GM19025 (cell line): ENCODE measurements around the gene MEF2A.
"Not testable (repeated sequence)": the region's sequence is repeated elsewhere in the genome, so short reads cannot be mapped to it uniquely, and the experiment has no call there.

ENCODE experiments used
- ATAC-seq: cut with Tn5 transposase; IDR thresholded peaks from one replicate; pipeline ENCODE4 v1.9.1; 2021; ENCODE audit warnings: mild to moderate bottlenecking, low read depth, moderate library complexity; ENCODE audit not compliant: unreplicated experiment

The MEF2A gene

DNA sequence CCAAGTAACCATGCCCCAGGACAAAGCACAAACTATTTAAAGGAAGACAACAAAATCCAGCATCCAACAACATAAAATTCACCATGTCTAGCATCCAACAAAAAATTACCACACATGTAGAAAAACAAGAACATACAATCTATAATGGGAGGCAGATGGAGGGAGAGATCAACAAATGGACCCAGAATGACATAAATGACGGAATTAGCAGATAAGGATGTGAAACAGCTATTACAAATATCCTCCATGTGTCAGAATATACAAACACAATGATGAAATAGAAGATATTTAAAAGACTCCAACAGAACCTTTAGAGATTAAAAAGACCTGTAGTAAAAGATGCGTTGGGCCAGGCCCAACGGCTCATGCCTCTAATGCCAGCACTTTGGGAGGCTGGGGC is 156.6 kb downstream of the MEF2A start:
- no peak for ATAC-seq

DNA sequence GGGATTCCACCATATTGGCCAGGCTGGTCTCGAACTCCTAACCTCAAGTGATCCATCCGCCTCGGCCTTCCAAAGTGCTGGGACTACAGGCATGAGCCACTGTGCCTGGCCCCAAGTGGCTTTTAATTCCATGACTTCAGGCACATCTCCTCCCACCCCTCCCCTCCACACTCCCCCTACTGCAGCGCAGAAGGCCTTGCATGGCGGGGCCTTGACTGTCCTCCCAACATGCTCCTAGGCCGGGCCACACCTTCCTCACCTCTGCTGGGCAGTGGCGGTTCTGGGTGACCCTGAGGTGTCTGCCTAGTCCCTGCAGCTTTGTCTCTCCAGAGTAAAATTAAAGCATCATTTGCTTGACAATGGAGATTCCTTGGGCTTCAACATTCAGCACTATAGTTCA is 160.5 kb downstream of the MEF2A start:
- no peak for ATAC-seq

DNA sequence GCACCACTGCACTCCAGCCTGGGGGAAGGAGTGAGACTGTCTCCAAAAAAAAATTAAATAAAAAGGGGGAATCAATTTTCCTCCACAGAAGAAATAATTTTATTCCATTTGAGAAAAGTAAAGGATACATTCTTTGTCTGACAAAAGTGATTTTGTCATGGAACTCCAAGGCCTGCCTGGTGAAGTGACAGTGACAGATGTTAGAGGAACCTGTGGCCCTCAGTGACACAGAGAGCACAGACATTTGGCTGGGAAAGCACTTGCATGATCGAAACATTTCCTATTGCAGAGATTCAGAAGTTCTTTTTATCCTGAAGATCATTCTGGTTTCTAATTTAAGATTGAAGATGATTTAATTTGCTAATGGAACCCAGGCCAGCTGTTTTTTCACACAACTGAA is 161.5 kb downstream of the MEF2A start:
- no peak for ATAC-seq

DNA sequence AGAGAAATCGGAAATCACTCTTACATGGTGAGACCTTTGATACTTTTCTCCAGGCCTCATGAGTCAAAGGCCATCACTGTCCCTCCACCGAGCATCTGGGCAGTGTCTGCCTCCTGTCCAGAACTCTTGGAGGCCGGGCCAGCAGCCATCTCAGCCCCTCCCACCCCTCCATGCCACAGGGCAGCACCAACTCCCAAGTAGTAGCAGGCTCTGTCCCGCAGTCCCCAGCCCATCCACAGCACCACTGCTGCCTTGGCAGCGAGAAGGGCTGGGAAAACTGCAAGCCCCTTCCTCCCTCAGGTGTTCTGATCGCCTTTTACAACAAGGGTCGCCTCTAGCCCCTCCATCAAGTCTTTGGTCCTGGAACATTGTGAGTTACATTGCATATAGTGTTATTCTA is 161.9 kb downstream of the MEF2A start:
- no peak for ATAC-seq

DNA sequence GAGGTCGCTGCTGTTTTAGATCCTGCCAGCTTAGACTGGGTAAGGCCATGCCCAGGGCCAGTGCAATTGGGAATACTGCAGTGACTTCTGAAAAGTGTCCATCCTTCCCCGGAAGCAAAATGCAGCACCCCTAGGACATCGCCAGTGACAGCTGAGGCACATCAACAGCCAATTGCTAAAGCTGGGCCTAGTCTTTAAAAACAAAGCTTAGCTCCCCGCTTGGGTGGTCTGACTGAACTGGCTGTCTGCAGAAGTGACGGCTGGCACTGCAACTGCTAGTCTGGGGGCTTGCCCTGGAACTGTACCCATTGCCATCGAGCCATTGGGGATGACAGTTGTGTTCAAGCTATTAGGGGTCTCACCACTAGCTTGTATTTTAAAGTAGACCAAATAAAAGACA is 163.1 kb downstream of the MEF2A start:
- ATAC-seq: no peak

DNA sequence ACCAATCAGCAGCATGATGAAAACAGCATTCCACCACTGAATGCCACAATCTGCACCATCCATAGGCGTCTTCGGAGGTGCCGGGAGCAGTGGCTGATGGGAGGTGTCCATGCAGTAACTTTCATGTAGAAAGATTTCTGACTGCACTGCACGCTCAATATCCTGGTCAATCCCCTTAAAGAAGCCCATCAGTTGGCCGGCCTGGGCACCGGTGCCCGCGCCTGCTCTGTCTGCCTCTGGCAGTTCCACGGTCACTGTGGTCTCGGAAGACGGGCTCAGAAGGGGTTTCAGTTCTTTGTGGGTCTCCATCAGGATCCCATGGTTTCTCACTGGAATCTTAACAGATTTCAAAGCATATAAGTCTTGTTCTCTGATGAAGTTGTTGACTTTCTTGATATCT is 163.5 kb downstream of the MEF2A start:
- ATAC-seq: no peak

DNA sequence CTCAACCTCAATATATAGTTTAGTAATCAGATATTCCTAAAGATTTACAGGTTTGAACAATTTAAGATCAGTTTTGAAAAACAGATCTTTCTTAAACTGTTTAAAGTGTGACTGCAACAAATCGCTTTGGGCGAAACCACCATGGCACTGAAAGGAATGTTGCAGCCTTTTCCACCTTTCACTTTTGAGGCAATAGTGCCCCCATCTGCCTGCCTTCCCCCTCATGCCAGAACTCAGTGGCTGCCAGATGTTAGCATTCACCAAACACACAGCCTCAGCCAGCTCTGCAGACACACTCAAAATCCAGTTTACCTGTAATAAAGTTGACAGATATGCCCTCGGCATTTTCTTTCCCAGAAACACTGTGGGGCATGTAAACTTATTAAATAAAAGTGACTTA is 164.1 kb downstream of the MEF2A start:
- no peak for ATAC-seq

DNA sequence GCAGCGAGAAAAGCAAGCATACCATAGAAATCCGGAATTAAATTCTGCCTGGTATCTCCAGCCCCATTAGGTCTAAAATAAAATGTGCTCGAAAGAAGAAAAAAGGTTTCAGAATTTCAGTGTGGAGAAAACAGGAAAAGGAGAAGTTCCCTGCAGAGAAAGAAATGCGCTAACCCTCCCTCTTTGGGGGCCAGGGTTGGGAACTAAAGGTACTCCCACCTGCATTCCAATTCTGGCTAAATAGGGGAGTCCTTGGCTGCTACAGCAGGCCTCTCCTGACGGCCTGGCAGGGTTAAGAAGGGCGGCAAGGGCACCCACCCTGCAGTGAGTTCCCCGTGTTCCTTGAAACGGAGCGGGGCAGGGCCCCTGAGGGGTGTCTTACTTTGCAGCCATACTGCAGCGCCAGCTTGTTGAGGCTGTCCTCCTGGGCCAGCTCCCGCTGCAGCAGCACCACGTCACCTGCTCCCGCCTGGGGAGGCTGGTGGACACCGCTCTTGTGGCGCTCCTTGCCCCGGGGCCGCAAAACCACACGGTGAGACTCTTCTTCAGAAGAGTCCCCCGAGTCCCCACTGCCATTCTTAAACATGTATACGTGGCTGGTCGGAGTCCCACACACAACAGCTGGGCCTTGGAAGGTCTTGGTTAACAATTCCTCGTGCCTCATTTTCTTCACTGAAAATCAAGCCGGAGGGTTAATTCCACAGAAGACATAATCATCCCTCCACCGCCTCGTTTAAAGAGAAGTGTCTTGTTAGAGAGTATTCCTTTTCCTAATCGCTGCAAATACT is 165.7 kb downstream of the MEF2A start:
- ATAC-seq: no peak

DNA sequence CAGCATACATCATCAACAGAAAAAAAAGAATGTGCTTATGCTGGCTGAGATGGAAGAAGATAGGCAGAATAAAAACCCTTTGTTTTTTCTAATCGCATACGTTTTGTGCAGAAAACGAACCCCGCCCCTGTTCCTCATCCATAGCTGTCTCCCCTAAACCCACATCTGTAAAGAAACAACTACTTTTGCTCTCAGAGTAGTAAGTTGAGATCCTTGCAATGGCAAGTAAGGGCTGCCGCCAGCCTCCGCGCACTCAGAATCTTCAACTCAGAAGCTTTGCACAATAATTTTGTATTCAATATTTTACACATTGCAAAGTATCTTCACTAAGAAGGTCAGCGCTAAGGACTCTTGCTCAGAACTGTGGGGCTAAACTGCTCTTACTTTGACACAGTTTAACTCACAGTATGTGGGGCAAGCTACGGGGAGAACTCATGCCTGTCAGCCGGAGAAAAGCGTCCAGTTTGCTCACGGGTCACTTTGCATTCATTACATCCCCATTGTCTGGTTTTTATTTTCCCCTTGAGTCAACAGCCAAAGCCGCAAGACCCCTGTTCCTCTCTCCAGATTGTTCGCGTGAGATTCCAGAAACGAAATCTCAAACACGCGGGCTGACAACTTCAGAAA is 166.5 kb downstream of the MEF2A start:
- ATAC-seq: no peak

DNA sequence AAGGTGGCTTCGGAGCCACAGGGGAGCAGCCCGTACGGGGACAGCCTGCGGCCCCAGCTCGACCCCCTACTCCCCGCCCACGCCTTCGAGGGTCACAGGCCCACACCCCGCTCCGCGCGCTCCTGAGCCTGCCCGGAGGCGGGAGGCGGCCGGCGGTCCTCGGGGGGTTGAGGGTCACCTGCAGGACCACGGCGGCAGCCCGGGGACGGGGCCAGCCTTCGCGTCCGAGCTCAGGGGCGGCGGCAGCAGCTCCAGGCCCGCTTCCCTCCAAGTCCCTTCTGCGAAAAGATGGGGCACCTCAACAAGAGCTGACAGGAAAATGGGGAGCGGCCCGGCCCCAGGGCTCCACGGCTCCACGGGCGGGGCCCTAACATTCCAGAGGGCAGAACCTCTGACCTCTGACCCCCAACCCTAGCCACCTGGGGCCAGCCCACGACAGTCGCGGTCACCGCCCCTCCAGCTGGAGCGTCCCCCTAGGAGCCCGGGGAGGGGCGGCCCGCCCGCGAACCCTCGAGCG is 167.0 kb downstream of the MEF2A start:
- peak; percentile 24 for ATAC-seq

DNA sequence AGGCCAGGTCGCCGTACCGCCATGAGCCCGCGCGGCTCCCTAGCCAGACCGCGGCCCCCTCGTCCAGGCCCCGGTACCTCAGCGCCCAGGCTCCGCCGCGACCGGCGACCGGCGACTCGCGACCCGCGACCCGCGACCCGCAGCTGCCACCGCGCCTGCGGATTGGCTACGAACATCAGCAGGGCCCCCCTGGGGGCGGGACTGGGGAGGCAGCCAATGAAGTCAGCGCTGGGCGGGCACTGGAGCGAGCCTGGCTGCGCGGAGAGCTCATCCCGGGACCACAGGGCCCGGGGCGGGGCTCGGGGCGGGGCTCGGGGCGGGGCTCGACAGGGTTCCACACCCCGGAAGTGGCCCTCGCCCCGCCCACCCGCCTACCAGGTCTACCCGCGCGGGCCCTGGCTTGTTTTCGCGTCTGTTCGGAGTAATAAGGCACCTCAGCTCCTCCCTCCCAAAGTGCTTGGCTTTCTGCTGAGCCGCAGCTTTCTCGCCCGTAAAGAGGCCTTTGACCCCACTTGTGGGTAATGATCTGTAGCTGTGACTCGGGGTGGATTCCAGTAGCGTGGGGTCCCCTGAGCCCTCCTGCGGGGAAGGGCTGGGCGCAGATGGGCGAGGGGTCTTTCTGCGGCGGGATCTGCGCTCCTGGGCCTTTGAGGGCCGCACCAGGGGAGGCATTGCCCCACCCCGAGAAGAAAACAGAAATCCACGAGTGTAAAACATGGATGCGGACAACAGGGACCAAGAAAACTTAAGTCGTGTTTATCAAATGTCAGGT is 167.7 kb downstream of the MEF2A start, which contains the start of gene LYSMD4:
Gene LYSMD4 (minus strand): TSS at position 170 of the 772 bp plus-strand sequence. CDS start 1,438 bp downstream, outside the sequence.
- peak; percentile 100 for ATAC-seq

DNA sequence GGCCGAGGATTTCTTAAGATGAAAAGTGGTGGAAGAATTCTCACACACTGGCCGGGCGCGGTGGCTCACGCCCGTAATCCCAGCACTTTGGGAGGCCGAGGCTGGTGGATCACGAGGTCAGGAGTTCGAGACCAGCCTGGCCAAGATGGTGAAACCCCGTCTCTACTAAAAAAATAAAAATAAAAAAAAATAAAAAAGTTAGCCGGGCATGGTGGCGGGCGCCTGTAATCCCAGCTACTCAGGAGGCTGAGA is 168.2 kb downstream of the MEF2A start:
- not testable (repeated sequence) for ATAC-seq

DNA sequence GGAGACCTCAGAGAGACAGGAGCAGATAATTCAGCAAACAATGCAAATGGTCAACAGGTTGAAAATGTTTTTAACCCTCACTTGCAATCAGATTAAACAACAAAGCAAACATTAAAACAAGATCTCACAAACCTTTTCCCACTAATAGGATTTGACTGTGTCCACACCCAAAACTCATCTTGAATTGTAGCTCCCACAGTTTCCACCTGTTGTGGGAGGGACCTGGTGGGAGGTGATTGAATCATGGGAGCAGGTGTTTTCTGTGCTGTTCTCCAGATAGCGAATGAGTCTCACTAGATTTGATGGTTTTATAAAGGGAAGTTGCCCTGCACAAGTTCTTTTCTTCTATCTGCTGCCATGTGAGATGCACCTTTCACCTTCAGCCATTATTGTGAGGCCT is 168.8 kb downstream of the MEF2A start:
- ATAC-seq: no peak

DNA sequence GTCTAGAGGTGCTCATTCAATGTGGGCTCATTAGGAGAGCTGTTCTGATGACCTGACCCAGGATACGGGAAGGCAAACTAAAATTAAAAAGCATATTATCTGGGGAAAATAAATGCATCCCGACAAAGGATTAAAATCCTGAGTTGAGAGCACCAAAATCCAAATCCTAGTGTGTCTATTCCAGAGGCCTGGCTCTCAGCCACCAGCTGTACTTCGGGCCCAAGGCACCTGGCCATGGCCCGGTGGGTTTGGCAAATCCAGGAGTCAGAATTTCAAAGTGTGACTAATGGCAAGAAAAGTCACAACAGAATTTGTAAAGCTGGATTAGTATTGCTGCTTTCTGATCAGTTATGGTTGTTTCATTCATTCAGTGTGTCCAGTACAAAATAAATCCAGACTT is 170.1 kb downstream of the MEF2A start:
- ATAC-seq: no peak

DNA sequence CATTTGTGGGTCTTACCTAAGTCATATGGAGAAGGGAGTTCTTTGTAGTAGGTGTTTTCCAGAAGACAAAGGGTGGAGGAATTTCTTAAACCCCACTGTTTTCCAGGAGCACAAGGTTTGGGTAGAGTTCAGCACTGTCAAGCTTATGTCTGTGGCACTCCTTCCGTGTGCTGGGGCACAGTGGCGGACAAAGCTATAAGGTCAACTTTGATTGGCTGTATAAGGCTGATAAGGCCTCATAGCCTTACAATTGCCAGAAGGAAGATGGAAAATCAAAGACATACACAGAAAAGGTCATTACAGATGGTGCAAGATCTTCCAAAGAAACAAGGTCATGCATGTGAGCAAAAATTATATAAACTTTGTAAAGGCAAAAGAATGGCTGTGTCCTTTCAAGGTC is 170.9 kb downstream of the MEF2A start:
- ATAC-seq: no peak

DNA sequence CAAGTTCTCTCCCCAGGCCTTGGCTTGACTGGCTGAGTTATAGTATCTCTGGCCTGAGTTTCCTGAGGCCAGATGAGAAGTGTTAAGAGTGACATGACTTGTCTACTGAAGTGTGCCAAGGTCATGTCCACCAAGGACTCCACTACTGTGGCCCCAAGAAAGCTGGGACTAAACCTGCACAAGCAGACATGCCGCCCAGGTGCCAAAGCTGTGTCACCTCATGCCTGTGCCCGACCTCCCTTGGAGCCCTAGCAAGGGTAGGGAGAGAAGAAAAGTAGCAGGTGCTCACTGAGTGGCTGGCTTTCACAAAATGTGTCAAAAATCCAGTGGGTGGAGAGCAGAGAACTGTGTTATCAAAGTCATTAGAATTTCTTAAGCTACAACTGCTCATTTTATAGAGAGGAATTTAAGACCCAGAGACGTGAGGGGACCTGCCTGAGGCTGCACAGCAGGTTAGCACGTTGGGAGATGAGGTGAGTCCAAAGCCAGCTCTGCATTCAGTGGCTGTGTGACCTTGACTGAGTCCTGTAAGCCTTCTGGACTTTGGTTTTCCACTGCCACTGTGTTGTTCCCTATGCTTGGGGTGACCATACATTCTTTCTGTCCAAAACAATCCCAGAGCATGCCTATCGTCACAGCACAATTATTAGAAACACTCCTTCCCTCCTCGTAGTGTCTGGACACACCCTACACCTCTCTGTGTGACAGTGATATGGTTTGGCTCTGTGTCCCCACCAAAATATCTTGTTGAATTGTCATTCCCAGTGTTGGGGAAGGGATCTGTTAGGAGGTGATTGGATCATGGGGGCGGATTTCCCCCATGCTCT is 172.4 kb downstream of the MEF2A start:
- no peak for ATAC-seq

DNA sequence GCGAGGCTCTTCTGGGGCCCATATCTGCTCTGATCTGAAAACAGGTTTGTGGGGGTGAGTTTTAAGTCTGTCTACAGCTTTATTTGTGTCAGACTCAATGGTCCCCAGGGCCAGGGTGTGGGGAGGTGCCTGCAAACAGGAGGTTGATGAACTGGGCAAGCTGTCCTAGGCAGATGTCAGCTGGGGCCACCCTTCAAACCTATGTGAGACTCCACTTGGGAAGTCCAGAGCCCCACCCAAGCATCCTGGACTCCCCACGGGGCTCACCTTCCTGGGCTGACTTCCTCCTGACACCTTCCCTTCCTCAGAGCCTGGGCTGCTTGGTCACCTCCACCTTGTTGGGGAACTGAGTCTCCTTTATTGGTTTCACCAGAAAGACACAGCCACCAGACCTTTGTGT is 176.1 kb downstream of the MEF2A start:
- ATAC-seq: no peak

DNA sequence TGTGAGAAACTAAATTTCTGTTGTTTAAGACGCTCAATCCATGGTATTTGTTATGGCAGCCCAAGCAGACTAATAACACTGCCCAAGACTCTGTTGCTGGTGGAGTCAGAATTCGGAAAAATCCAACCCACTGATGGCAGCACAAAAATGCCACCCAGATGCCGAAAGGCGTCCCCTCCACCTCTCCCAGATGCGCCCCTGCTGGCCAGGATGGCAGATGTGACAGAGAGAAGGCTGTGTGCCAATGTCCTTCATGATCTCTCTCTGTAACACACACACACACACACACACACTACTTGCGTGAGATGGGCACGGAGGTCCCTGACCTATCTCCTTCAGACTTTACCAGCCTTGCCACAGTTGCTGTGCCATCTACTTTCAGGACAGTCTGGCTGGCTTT is 178.4 kb downstream of the MEF2A start:
- no peak for ATAC-seq

DNA sequence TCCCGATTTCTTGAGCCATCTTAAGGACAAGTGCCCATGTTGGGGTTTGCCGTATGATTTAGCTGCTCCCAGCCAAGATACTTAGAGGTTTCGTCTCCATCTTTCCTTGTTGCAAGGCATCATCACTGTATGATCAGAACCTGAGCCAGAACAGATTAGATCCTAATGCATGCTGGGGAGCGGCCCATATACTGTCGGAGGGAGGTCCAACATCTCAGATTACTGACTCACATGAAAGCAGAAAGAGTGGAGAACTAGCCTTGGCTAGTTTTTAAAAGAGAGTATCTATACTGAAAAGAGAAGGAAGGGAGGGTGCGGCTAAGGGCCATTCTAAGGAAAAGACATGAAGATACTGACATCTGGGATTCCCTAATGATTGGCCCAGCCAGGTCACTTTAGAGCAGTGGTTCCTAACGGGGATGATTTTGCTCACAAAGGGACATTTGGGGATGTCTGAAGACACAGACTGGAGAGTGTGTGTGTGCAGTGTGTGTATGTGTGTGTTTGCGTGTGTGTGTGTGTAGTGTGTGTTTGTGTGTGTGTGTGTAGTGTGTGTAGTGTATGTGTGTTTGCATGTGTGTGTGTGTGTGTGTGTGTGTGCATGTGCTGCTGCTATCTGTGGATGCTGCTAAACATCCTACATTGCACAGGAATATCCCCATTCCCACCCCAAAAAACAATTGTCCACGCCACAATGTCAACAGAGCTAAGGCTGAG is 179.7 kb downstream of the MEF2A start:
- no peak for ATAC-seq

DNA sequence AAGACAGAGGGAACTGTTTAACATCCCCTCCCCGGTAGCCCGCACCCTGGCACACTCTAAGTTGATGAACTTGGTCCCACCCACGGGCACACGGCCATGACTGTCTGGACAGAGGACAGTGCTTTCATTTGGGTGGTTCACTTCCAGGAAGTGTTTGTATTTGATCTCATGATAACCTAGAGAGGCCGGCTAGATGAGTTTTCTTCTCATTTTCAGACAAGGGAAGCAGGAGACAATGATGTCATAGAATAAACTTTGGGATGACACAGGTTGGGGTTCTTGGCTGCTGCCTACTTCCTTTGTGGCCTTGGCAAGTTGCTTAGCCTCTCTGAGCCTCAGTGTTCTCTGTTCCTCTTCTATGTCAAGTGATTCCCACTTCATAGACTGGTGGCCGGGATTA is 183.6 kb downstream of the MEF2A start:
- no peak for ATAC-seq
